ENCODE measurements around the gene GTPBP4.

GRCh38 chr10:1010703-1011102 is 22.5 kb downstream of the GTPBP4 start:
- TF ChIP-seq ETS1 (conservative IDR thresholded peaks at IDR 0.05; ENCODE audit: control insufficient read depth, low read depth, low read length) = no peak
- no peak for TF ChIP-seq DACH1 (IDR thresholded peaks at IDR 0.05; ENCODE audit: partially characterized antibody)
- TF ChIP-seq RCOR1 (IDR thresholded peaks at IDR 0.05; ENCODE audit: borderline replicate concordance in 1 of 2, low read depth in 2 of 2, low read length in 2 of 2) = no peak
- TF ChIP-seq HDAC8 (tag; IDR thresholded peaks at IDR 0.05) = no peak
- TF ChIP-seq CTCF (IDR thresholded peaks at IDR 0.05 in 2 of 3, conservative IDR thresholded peaks at IDR 0.05 in 1 of 3; ENCODE audit: insufficient read depth in 2 of 3, low read depth in 1 of 3, low read length in 3 of 3) = no peak

All from K562 (cell line).